Tibial artery (tissue), 4 donors: ENCODE results near the gene IGHMBP2.

ENCODE experiments used
- DNase-seq, 2 donors: peaks; one replicate each; pipeline ENCODE4 v3.0.0-alpha.2; 2019
- H3K27ac ChIP-seq, 2 donors: fragments of 200-600 bp; sonication (generic) in 1 of 2; 1 replicate in 1 of 2; 2 replicates in 1 of 2; pipeline ENCODE4 v1.5.1; 2018 to 2019; ENCODE audit warnings: mild to moderate bottlenecking in 1 of 2
- H3K27me3 ChIP-seq, 2 donors: fragments of 200-600 bp; sonication (generic) in 1 of 2; one replicate each; pipeline versions ENCODE4 v1.5.1 to v1.6.0; 2016 to 2019
- H3K36me3 ChIP-seq, 3 donors: fragments of 200-600 bp; sonication (generic) in 2 of 3; one replicate each; pipeline ENCODE4 v1.5.1; 2016 to 2019; ENCODE audit warnings: mild to moderate bottlenecking in 2 of 3
- H3K4me1 ChIP-seq, 4 donors: fragments of 200-600 bp; sonication (generic) in 2 of 4; 1 replicate in 3 of 4; 2 replicates in 1 of 4; pipeline ENCODE4 v1.5.1; 2016 to 2019
- H3K4me3 ChIP-seq, 2 donors: fragments of 200-600 bp; sonication (generic) in 1 of 2; 1 replicate in 1 of 2; 2 replicates in 1 of 2; pipeline ENCODE4 v1.5.1; 2018 to 2019; ENCODE audit warnings: mild to moderate bottlenecking in 2 of 2
- H3K9me3 ChIP-seq, 3 donors: fragments of 200-600 bp; sonication (generic) in 1 of 3; one replicate each; pipeline ENCODE4 v1.5.1; 2016 to 2019
- intact Hi-C: fragments of 100-400 bp; cut with DNase I; formaldehyde crosslinking; loops from one replicate; pipeline ENCODE4 v1.15.0; 2023; ENCODE audit warnings: low total_unique reads
- TF ChIP-seq, protein P1 (sequence below), 2 experiments: fragments of 200-600 bp in 1 of 2; fragments of 450-650 bp in 1 of 2; IDR thresholded peaks; one replicate each; pipeline ENCODE4 v1.5.1; 2017 to 2019; ENCODE audit warnings: antibody characterized with exemption in 2 of 2, mild to moderate bottlenecking in 1 of 2, moderate library complexity in 1 of 2

The IGHMBP2 gene

GRCh38 chr11:68912254-68912653, 8.6 kb downstream of the IGHMBP2 start:
- Histone ChIP-seq H3K9me3 (no peaks in the 10 kb centered on the region), H3K27ac (no peak overlapping the region), H3K4me1 (peaks cover 0 to 6% (median 0%) of the 10 kb centered on the region in 4 donors), H3K4me3 (no peak overlapping the region), H3K27me3 (no peaks in the 10 kb centered on the region), H3K36me3 (peaks cover 83 to 96% (median 92%) of the 10 kb centered on the region in 3 donors)
- intact Hi-C loops, result no loop called here
- DNase-seq, result no peak
- TF ChIP-seq, protein P1, sequence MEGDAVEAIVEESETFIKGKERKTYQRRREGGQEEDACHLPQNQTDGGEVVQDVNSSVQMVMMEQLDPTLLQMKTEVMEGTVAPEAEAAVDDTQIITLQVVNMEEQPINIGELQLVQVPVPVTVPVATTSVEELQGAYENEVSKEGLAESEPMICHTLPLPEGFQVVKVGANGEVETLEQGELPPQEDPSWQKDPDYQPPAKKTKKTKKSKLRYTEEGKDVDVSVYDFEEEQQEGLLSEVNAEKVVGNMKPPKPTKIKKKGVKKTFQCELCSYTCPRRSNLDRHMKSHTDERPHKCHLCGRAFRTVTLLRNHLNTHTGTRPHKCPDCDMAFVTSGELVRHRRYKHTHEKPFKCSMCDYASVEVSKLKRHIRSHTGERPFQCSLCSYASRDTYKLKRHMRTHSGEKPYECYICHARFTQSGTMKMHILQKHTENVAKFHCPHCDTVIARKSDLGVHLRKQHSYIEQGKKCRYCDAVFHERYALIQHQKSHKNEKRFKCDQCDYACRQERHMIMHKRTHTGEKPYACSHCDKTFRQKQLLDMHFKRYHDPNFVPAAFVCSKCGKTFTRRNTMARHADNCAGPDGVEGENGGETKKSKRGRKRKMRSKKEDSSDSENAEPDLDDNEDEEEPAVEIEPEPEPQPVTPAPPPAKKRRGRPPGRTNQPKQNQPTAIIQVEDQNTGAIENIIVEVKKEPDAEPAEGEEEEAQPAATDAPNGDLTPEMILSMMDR (IDR thresholded peaks at IDR 0.05), result no peak

- intact Hi-C loops, result no loop called here
- Histone ChIP-seq H3K36me3 (peaks cover 82 to 96% (median 92%) of the 10 kb centered on the region in 3 donors), H3K4me3 (no peak overlapping the region), H3K27me3 (no peaks in the 10 kb centered on the region), H3K4me1 (peaks cover 0 to 6% (median 0%) of the 10 kb centered on the region in 4 donors), H3K9me3 (no peaks in the 10 kb centered on the region), H3K27ac (no peak overlapping the region)
- DNase-seq, result no peak
- TF ChIP-seq, protein P1 (IDR thresholded peaks at IDR 0.05), result no peak
Measured at GRCh38 chr11:68913188-68913587, 9.5 kb downstream of the IGHMBP2 start.

GRCh38 chr11:68914761-68915160, 11.1 kb downstream of the IGHMBP2 start:
- no peak for DNase-seq

DNA sequence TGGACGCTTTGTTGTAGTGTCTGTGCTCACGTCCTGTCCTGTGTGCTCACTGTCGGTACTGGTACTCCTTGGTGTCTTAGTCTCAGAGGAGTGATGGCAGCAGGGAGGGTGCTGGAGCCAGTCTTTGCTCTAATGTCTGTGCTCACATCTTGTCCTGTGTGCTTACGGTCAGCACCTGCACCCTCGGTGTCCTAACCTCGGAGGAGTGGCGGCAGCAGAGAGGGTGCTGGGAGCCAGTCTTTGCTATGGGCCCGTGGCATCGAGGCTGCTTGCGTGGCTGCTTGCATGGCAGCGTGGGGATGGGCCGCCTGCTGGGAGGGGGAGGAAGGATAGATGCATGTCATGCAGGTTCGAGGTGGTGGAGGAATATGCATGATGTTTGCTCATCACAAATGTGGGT, 12.7 kb downstream of the IGHMBP2 start:
- DNase-seq, result peak in 1 of 2 donors; percentile 12
- H3K27me3 ChIP-seq, result no peaks in the 10 kb centered on the region
- TF ChIP-seq, protein P1 (IDR thresholded peaks at IDR 0.05), result no peak
- no peaks in the 10 kb centered on the region for H3K9me3 ChIP-seq
- peaks cover 0 to 6% (median 0%) of the 10 kb centered on the region in 4 donors for H3K4me1 ChIP-seq
- no peak overlapping the region for H3K4me3 ChIP-seq
- intact Hi-C loops, result no loop called here
- H3K27ac ChIP-seq, result no peak overlapping the region
- H3K36me3 ChIP-seq, result peaks cover 77 to 95% (median 92%) of the 10 kb centered on the region in 3 donors

More at GRCh38 chr11:68914761-68915160, 11.1 kb downstream of the IGHMBP2 start:
- Histone ChIP-seq H3K36me3 (peaks cover 81 to 96% (median 88%) of the 10 kb centered on the region in 3 donors), H3K9me3 (no peaks in the 10 kb centered on the region), H3K27ac (no peak overlapping the region), H3K27me3 (no peaks in the 10 kb centered on the region), H3K4me1 (peaks cover 0 to 6% (median 0%) of the 10 kb centered on the region in 4 donors), H3K4me3 (no peak overlapping the region)
- TF ChIP-seq, protein P1 (IDR thresholded peaks at IDR 0.05), result no peak
- intact Hi-C loops, result no loop called here

DNA sequence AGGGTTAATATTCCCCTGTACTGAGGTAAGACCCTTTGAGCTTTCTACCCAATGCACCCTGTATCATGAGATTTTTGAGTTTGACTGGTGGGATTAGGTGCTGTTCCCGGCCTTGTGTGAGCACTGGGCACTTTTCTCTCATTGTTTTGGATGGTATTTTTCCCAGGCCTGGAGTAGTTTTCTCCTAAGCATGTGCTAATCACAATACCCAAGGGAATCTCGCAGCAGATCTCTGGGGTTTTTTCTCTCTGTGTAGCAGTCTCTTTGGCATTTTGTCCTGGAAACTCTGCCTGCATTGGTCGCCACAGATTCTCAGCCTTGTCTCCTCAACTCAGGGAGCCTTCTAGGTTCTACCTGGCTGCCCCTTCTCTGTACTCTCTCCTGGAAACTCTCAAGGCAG, 19.9 kb downstream of the IGHMBP2 start:
- Histone ChIP-seq H3K4me1 (peaks cover 0 to 50% (median 30%) of the 10 kb centered on the region in 4 donors), H3K36me3 (peaks cover 55 to 95% (median 56%) of the 10 kb centered on the region in 3 donors), H3K4me3 (no peak overlapping the region), H3K27ac (peak overlapping the region; percentile 82 to 83), H3K27me3 (no peaks in the 10 kb centered on the region), H3K9me3 (peaks cover 4 to 12% (median 8%) of the 10 kb centered on the region in 3 donors)
- TF ChIP-seq, protein P1 (IDR thresholded peaks at IDR 0.05), result no peak
- DNase-seq, result no peak
- intact Hi-C loops, result loop anchor here (10.0 kb wide), 1 partner anchor 81 kb away; no protein-coding TSS in a partner anchor
